ENCODE results near the gene FCGR3B. TPM values are rescaled to one million over a fixed set of nuclear protein-coding genes. Genes with fewer than 3 reads are reported as not detected.
"Not testable (repeated sequence)": the region's sequence is repeated elsewhere in the genome, so short reads cannot be mapped to it uniquely, and the experiment has no call there.

The FCGR3B gene
- total RNA-seq, 2 donors from 2014 or later, result not detected

- H3K36me3 Mint-ChIP-seq (ENCODE audit: low read depth); H3K27me3 Mint-ChIP-seq; H3K27ac Mint-ChIP-seq; ATAC-seq (replicated peaks); H3K4me3 Mint-ChIP-seq; H3K9me3 Mint-ChIP-seq; H3K4me1 Mint-ChIP-seq: not testable (repeated sequence)
These were observed 22.6 kb upstream of the FCGR3B start for GRCh38 chr1:161653541-161653940.

- H3K27me3 Mint-ChIP-seq; H3K9me3 Mint-ChIP-seq; H3K36me3 Mint-ChIP-seq (ENCODE audit: low read depth); H3K27ac Mint-ChIP-seq; H3K4me1 Mint-ChIP-seq; H3K4me3 Mint-ChIP-seq: not testable (repeated sequence)
- ATAC-seq (replicated peaks), result peak; percentile 35
These were observed 16.8 kb upstream of the FCGR3B start for GRCh38 chr1:161647507-161648360.

GRCh38 chr1:161644855-161645254 lies 13.9 kb upstream of the FCGR3B start:
- H3K4me1 Mint-ChIP-seq; ATAC-seq (replicated peaks); H3K27me3 Mint-ChIP-seq; H3K9me3 Mint-ChIP-seq; H3K36me3 Mint-ChIP-seq (ENCODE audit: low read depth); H3K27ac Mint-ChIP-seq; H3K4me3 Mint-ChIP-seq: not testable (repeated sequence)

- not testable (repeated sequence) for H3K36me3 Mint-ChIP-seq (ENCODE audit: low read depth); H3K27ac Mint-ChIP-seq; ATAC-seq (replicated peaks); H3K4me3 Mint-ChIP-seq; H3K9me3 Mint-ChIP-seq; H3K4me1 Mint-ChIP-seq; H3K27me3 Mint-ChIP-seq
These were observed 12.7 kb upstream of the FCGR3B start for GRCh38 chr1:161643481-161644208.

- H3K4me1 Mint-ChIP-seq; H3K27me3 Mint-ChIP-seq; ATAC-seq (replicated peaks); H3K4me3 Mint-ChIP-seq; H3K27ac Mint-ChIP-seq; H3K9me3 Mint-ChIP-seq; H3K36me3 Mint-ChIP-seq (ENCODE audit: low read depth): not testable (repeated sequence)
These were observed 11.7 kb upstream of the FCGR3B start for GRCh38 chr1:161642697-161643096.

GRCh38 chr1:161639203-161639602 lies 8.2 kb upstream of the FCGR3B start:
- not testable (repeated sequence) for H3K27ac Mint-ChIP-seq; H3K4me1 Mint-ChIP-seq; H3K27me3 Mint-ChIP-seq; H3K36me3 Mint-ChIP-seq (ENCODE audit: low read depth); ATAC-seq (replicated peaks); H3K4me3 Mint-ChIP-seq; H3K9me3 Mint-ChIP-seq

- ATAC-seq (replicated peaks); H3K4me1 Mint-ChIP-seq; H3K9me3 Mint-ChIP-seq; H3K27ac Mint-ChIP-seq; H3K4me3 Mint-ChIP-seq; H3K27me3 Mint-ChIP-seq; H3K36me3 Mint-ChIP-seq (ENCODE audit: low read depth): not testable (repeated sequence)
These were observed 7.4 kb upstream of the FCGR3B start for GRCh38 chr1:161638251-161638993.

GRCh38 chr1:161636976-161637375 lies 6.0 kb upstream of the FCGR3B start:
- H3K4me1 Mint-ChIP-seq; H3K27me3 Mint-ChIP-seq; H3K4me3 Mint-ChIP-seq; ATAC-seq (replicated peaks); H3K36me3 Mint-ChIP-seq (ENCODE audit: low read depth); H3K9me3 Mint-ChIP-seq: not testable (repeated sequence)
- peak overlapping the region; percentile 18 for H3K27ac Mint-ChIP-seq

- H3K9me3 Mint-ChIP-seq; H3K4me3 Mint-ChIP-seq; H3K27ac Mint-ChIP-seq; H3K36me3 Mint-ChIP-seq (ENCODE audit: low read depth); H3K4me1 Mint-ChIP-seq; H3K27me3 Mint-ChIP-seq: not testable (repeated sequence)
- peak; percentile 84 for ATAC-seq (replicated peaks)
These were observed 5.3 kb upstream of the FCGR3B start for GRCh38 chr1:161636189-161636782.

- H3K4me1 Mint-ChIP-seq; H3K27ac Mint-ChIP-seq; H3K4me3 Mint-ChIP-seq; H3K27me3 Mint-ChIP-seq; ATAC-seq (replicated peaks); H3K36me3 Mint-ChIP-seq (ENCODE audit: low read depth); H3K9me3 Mint-ChIP-seq: not testable (repeated sequence)
These were observed 4.0 kb upstream of the FCGR3B start for GRCh38 chr1:161634993-161635392.

GRCh38 chr1:161630128-161630742 lies 741 bp downstream of the FCGR3B start:
- H3K27ac Mint-ChIP-seq; H3K4me1 Mint-ChIP-seq; H3K9me3 Mint-ChIP-seq; H3K27me3 Mint-ChIP-seq; ATAC-seq (replicated peaks); H3K36me3 Mint-ChIP-seq (ENCODE audit: low read depth); H3K4me3 Mint-ChIP-seq: not testable (repeated sequence)

- H3K27me3 Mint-ChIP-seq; H3K27ac Mint-ChIP-seq; H3K36me3 Mint-ChIP-seq (ENCODE audit: low read depth); H3K9me3 Mint-ChIP-seq; ATAC-seq (replicated peaks); H3K4me3 Mint-ChIP-seq: not testable (repeated sequence)
- peaks cover 15% of the 10 kb centered on the region for H3K4me1 Mint-ChIP-seq
These were observed 4.4 kb downstream of the FCGR3B start for GRCh38 chr1:161626445-161627146.

- not testable (repeated sequence) for H3K9me3 Mint-ChIP-seq; H3K27me3 Mint-ChIP-seq; H3K4me3 Mint-ChIP-seq; H3K27ac Mint-ChIP-seq; ATAC-seq (replicated peaks)
- H3K4me1 Mint-ChIP-seq, result peaks cover 15% of the 10 kb centered on the region
- peaks cover 15% of the 10 kb centered on the region for H3K36me3 Mint-ChIP-seq (ENCODE audit: low read depth)
These were observed 6.4 kb downstream of the FCGR3B start for GRCh38 chr1:161624605-161625004.
